Muscle of leg (tissue), 11 donors: ENCODE measurements around the gene DDN. TPM values are rescaled to one million over a fixed set of nuclear protein-coding genes. Genes with fewer than 3 reads are reported as not detected.

Experiments used
- DNase-seq: peaks from one replicate; pipeline ENCODE4 v3.0.0; 2013
- H3K27ac ChIP-seq: one replicate; pipeline ENCODE4 v1.5.1; 2013; ENCODE audit warnings: mild to moderate bottlenecking, low read length, control low read depth
- H3K27me3 ChIP-seq: one replicate; pipeline ENCODE4 v1.6.1; 2013; ENCODE audit warnings: low read length; ENCODE audit not compliant: control insufficient read depth, insufficient read depth
- H3K36me3 ChIP-seq: one replicate; pipeline ENCODE4 v1.6.1; 2013; ENCODE audit warnings: low read length; ENCODE audit not compliant: control insufficient read depth, insufficient read depth
- H3K4me1 ChIP-seq: one replicate; pipeline ENCODE4 v1.6.1; 2013; ENCODE audit warnings: low read length; ENCODE audit not compliant: control insufficient read depth, insufficient read depth
- H3K4me3 ChIP-seq: one replicate; pipeline ENCODE4 v1.5.1; 2013; ENCODE audit warnings: low read length, control low read depth
- H3K9me3 ChIP-seq: replicated peaks from 2 replicates; pipeline ENCODE4 v1.6.1; 2013; ENCODE audit warnings: low read depth, low read length; ENCODE audit not compliant: control insufficient read depth
- WGBS: methylation state at CpG from one replicate; pipeline ENCODE4 v1.1.5; 2013; ENCODE audit warnings: missing lambda C conversion rate; ENCODE audit not compliant: insufficient coverage; 5-methylcytosine and 5-hydroxymethylcytosine counted together
- polyA plus RNA-seq, 8 donors: library from polyadenylated mRNA; unstranded; fragments of 120-200 nt; gene quantifications; one replicate each; pipeline versions ENCODE4 v1.2.1 to v1.2.3, GENCODE V29; 2013; ENCODE audit warnings: inconsistent platforms in 1 of 8, low replicate concordance in 1 of 8; ENCODE audit not compliant: insufficient read length in 8 of 8, insufficient read depth in 1 of 8
- total RNA-seq: library from RNA; stranded (reverse); fragments of 120-200 nt; gene quantifications from one replicate; pipeline ENCODE4 v1.2.4, GENCODE V29; 2013

DDN gene
- total and polyA plus RNA-seq, 9 donors: 10.2 to 30.4 (median 14.6) TPM

- Histone ChIP-seq H3K27me3 (peaks cover 96% of the 10 kb centered on the region), H3K27ac (peak overlapping the region; percentile 29)
- WGBS: no CpG with 5 or more reads among the region's 10 CpGs
Observed at GRCh38 chr12:48985475-48985897, 13.7 kb downstream of the DDN start.

GRCh38 chr12:48982397-48983080 lies 16.6 kb downstream of the DDN start:
- Histone ChIP-seq H3K27ac (no peak overlapping the region), H3K9me3 (no peaks in the 10 kb centered on the region), H3K4me1 (peaks cover 77% of the 10 kb centered on the region), H3K36me3 (no peaks in the 10 kb centered on the region), H3K4me3 (no peak overlapping the region), H3K27me3 (peaks cover 98% of the 10 kb centered on the region)
- DNase-seq: no peak
- 71% methylated on average over 3 of the region's 6 CpGs for WGBS

More at GRCh38 chr12:48985475-48985897, 13.7 kb downstream of the DDN start:
- Histone ChIP-seq H3K9me3 (no peaks in the 10 kb centered on the region), H3K4me1 (peaks cover 50% of the 10 kb centered on the region), H3K4me3 (no peak overlapping the region), H3K36me3 (no peaks in the 10 kb centered on the region)
- no peak for DNase-seq

- H3K9me3 ChIP-seq: no peaks in the 10 kb centered on the region
- H3K36me3 ChIP-seq: no peaks in the 10 kb centered on the region
- DNase-seq: no peak
- H3K4me3 ChIP-seq: no peak overlapping the region
- H3K27me3 ChIP-seq: peaks cover 98% of the 10 kb centered on the region
- peaks cover 77% of the 10 kb centered on the region for H3K4me1 ChIP-seq
- H3K27ac ChIP-seq: no peak overlapping the region
- WGBS: 1% methylated on average over 10 of the region's 13 CpGs
Observed at GRCh38 chr12:48981757-48982157, 17.4 kb downstream of the DDN start.

GRCh38 chr12:48980953-48981756 lies 18.0 kb downstream of the DDN start:
- peaks cover 71% of the 10 kb centered on the region for H3K4me1 ChIP-seq
- under 1% methylated on average over 91 of the region's 91 CpGs for WGBS
- H3K4me3 ChIP-seq: no peak overlapping the region
- no peak overlapping the region for H3K27ac ChIP-seq
- no peak for DNase-seq
- peaks cover 98% of the 10 kb centered on the region for H3K27me3 ChIP-seq
- H3K36me3 ChIP-seq: no peaks in the 10 kb centered on the region
- H3K9me3 ChIP-seq: no peaks in the 10 kb centered on the region

GRCh38 chr12:48980389-48980952 lies 18.7 kb downstream of the DDN start:
- H3K27me3 ChIP-seq: peaks cover 97% of the 10 kb centered on the region
- no peaks in the 10 kb centered on the region for H3K9me3 ChIP-seq
- DNase-seq: no peak
- peaks cover 65% of the 10 kb centered on the region for H3K4me1 ChIP-seq
- 2% methylated on average over 41 of the region's 46 CpGs for WGBS
- H3K36me3 ChIP-seq: no peaks in the 10 kb centered on the region
- no peak overlapping the region for H3K27ac ChIP-seq
- H3K4me3 ChIP-seq: peak overlapping the region; percentile 34

- Histone ChIP-seq H3K4me1 (peaks cover 59% of the 10 kb centered on the region), H3K4me3 (peak overlapping the region; percentile 34), H3K27ac (no peak overlapping the region), H3K27me3 (peaks cover 94% of the 10 kb centered on the region), H3K9me3 (no peaks in the 10 kb centered on the region), H3K36me3 (no peaks in the 10 kb centered on the region)
- under 1% methylated on average over 50 of the region's 55 CpGs for WGBS
- peak; percentile 72 for DNase-seq
Observed at GRCh38 chr12:48979602-48980388, 19.4 kb downstream of the DDN start.

- Histone ChIP-seq H3K27ac (no peak overlapping the region), H3K4me1 (peaks cover 55% of the 10 kb centered on the region), H3K4me3 (peak overlapping the region; percentile 34), H3K27me3 (peaks cover 95% of the 10 kb centered on the region), H3K36me3 (no peaks in the 10 kb centered on the region), H3K9me3 (no peaks in the 10 kb centered on the region)
- WGBS: 1% methylated on average over 30 of the region's 45 CpGs
- no peak for DNase-seq
Observed at GRCh38 chr12:48978741-48979601, 20.2 kb downstream of the DDN start.

GRCh38 chr12:48978291-48978740 lies 20.9 kb downstream of the DDN start, which contains the start of gene WNT1:
WNT1 (plus strand) TSS chr12:48978322; CDS start chr12:48978651, 329 bp downstream.
- H3K4me3 ChIP-seq: no peak within 1 kb of the TSS
- H3K27me3 ChIP-seq: peaks cover 95% of the 10 kb centered on the region
- no peaks in the 10 kb centered on the region for H3K9me3 ChIP-seq
- peaks cover 56% of the 10 kb centered on the region for H3K4me1 ChIP-seq
- no peak within 1 kb of the TSS for H3K27ac ChIP-seq
- 1% methylated on average over 44 of the region's 45 CpGs for WGBS
- DNase-seq: no peak
- no peaks in the 10 kb centered on the region for H3K36me3 ChIP-seq
